Gastrocnemius medialis (tissue), 4 donors: ENCODE data around the gene NRK. TPM values are rescaled to one million over a fixed set of nuclear protein-coding genes. Genes with fewer than 3 reads are reported as not detected.

Experiments used
- ATAC-seq, 2 donors: fragments of 150-250 bp; one replicate each; pipeline ENCODE4 v1.9.1; 2016
- DNase-seq, 2 donors: peaks; one replicate each; pipeline ENCODE4 v3.0.0-alpha.2; 2019
- H3K27ac ChIP-seq, 4 donors: fragments of 200-600 bp; sonication (generic); 1 replicate in 1 of 4; 2 replicates in 3 of 4; pipeline ENCODE4 v1.5.1; 2016 to 2018; ENCODE audit warnings: mild to moderate bottlenecking in 2 of 4, moderate library complexity in 1 of 4
- H3K27me3 ChIP-seq, 3 donors: fragments of 200-600 bp; sonication (generic) in 2 of 3; 1 replicate in 1 of 3; 2 replicates in 2 of 3; pipeline versions ENCODE4 v1.5.1 to v1.6.0; 2016 to 2019; ENCODE audit warnings: mild to moderate bottlenecking in 1 of 3, moderate library complexity in 1 of 3
- H3K36me3 ChIP-seq, 2 donors: fragments of 200-600 bp; sonication (generic) in 1 of 2; one replicate each; pipeline ENCODE4 v1.5.1; 2017 to 2018
- H3K4me1 ChIP-seq, 2 donors: fragments of 200-600 bp; sonication (generic) in 1 of 2; one replicate each; pipeline ENCODE4 v1.5.1; 2016 to 2017; ENCODE audit warnings: mild to moderate bottlenecking in 2 of 2
- H3K4me3 ChIP-seq, 4 donors: fragments of 200-600 bp; sonication (generic) in 3 of 4; 1 replicate in 1 of 4; 2 replicates in 3 of 4; pipeline ENCODE4 v1.5.1; 2016 to 2019; ENCODE audit warnings: mild to moderate bottlenecking in 2 of 4
- H3K9me3 ChIP-seq, 3 donors: fragments of 200-600 bp; sonication (generic) in 2 of 3; 1 replicate in 1 of 3; 2 replicates in 2 of 3; pipeline ENCODE4 v1.5.1; 2016 to 2019
- CTCF ChIP-seq, 5 experiments: fragments of 450-650 bp in 3 of 5; fragments of 200-600 bp in 2 of 5; sonication (generic) in 2 of 5; IDR thresholded peaks in 4 of 5; conservative IDR thresholded peaks in 1 of 5; 1 replicate in 4 of 5; 2 replicates in 1 of 5; pipeline ENCODE4 v1.5.1; 2016 to 2019; ENCODE audit warnings: antibody characterized with exemption in 5 of 5, mild to moderate bottlenecking in 3 of 5, moderate library complexity in 3 of 5
- POLR2A ChIP-seq, 2 donors: fragments of 450-650 bp; IDR thresholded peaks; one replicate each; pipeline ENCODE4 v1.6.1; 2017; ENCODE audit warnings: antibody characterized with exemption in 2 of 2, mild to moderate bottlenecking in 2 of 2, moderate library complexity in 2 of 2
- in situ Hi-C, 4 donors: fragments of 200-750 bp; cut with MboI; loops; one replicate each; pipeline versions ENCODE4 v1.15.0 to v1.8.0; 2017; ENCODE audit warnings: low sequenced_read_pairs in 4 of 4
- intact Hi-C: fragments of 100-400 bp; cut with DNase I; formaldehyde crosslinking; loops from one replicate; pipeline ENCODE4 v1.15.1; 2023; ENCODE audit warnings: low total_unique reads
- total RNA-seq, 4 donors: library from RNA; depleted of rRNA; stranded (reverse); fragments of >200 nt; gene quantifications; one replicate each; pipeline versions ENCODE4 v1.1.0 to v1.2.3, GENCODE V29; 2016

Gene NRK
- total RNA-seq, 4 donors from 2014 or later, result 0.04 to 0.31 (median 0.26) TPM; not detected in 1

GRCh38 chrX:105876658-105877057, 54.3 kb downstream of the NRK start:
- in situ Hi-C loops, result no loop called here
- no peaks in the 10 kb centered on the region for H3K27me3 ChIP-seq
- intact Hi-C loops, result no loop called here
- H3K4me3 ChIP-seq, result no peak overlapping the region
- peak in 1 of 5 experiments; percentile 23 for TF ChIP-seq CTCF (IDR thresholded peaks at IDR 0.05 in 4 of 5, conservative IDR thresholded peaks at IDR 0.05 in 1 of 5)
- no peak for TF ChIP-seq POLR2A (IDR thresholded peaks at IDR 0.05)
- no peaks in the 10 kb centered on the region for H3K36me3 ChIP-seq
- H3K9me3 ChIP-seq, result no peaks in the 10 kb centered on the region
- no peak for DNase-seq
- H3K27ac ChIP-seq, result no peak overlapping the region
- no peak for ATAC-seq
- no peaks in the 10 kb centered on the region for H3K4me1 ChIP-seq

GRCh38 chrX:105880491-105880890, 58.2 kb downstream of the NRK start:
- TF ChIP-seq CTCF (IDR thresholded peaks at IDR 0.05 in 4 of 5, conservative IDR thresholded peaks at IDR 0.05 in 1 of 5) (no peak), POLR2A (IDR thresholded peaks at IDR 0.05) (no peak)
- no peak for ATAC-seq
- in situ Hi-C loops, result no loop called here

GRCh38 chrX:105882581-105883275, 60.4 kb downstream of the NRK start:
- no peak overlapping the region for H3K4me3 ChIP-seq

More at GRCh38 chrX:105880491-105880890, 58.2 kb downstream of the NRK start:
- no peaks in the 10 kb centered on the region for H3K27me3 ChIP-seq
- no peak overlapping the region for H3K27ac ChIP-seq
- no peaks in the 10 kb centered on the region for H3K36me3 ChIP-seq
- DNase-seq, result no peak
- no peaks in the 10 kb centered on the region for H3K4me1 ChIP-seq
- no peak overlapping the region for H3K4me3 ChIP-seq
- intact Hi-C loops, result no loop called here
- no peaks in the 10 kb centered on the region for H3K9me3 ChIP-seq

GRCh38 chrX:105894721-105895120, 72.4 kb downstream of the NRK start:
- DNase-seq (no peak), ATAC-seq (no peak)
- Histone ChIP-seq H3K4me1 (no peaks in the 10 kb centered on the region), H3K4me3 (no peak overlapping the region), H3K27ac (no peak overlapping the region), H3K36me3 (no peaks in the 10 kb centered on the region), H3K9me3 (no peaks in the 10 kb centered on the region), H3K27me3 (no peaks in the 10 kb centered on the region)
- TF ChIP-seq POLR2A (IDR thresholded peaks at IDR 0.05), result no peak
- no peak for TF ChIP-seq CTCF (IDR thresholded peaks at IDR 0.05 in 4 of 5, conservative IDR thresholded peaks at IDR 0.05 in 1 of 5)
- intact Hi-C loops, result no loop called here
- in situ Hi-C loops, result no loop called here

More at GRCh38 chrX:105882581-105883275, 60.4 kb downstream of the NRK start:
- no peaks in the 10 kb centered on the region for H3K4me1 ChIP-seq
- no peaks in the 10 kb centered on the region for H3K9me3 ChIP-seq
- DNase-seq (no peak), ATAC-seq (no peak)
- TF ChIP-seq CTCF (IDR thresholded peaks at IDR 0.05 in 4 of 5, conservative IDR thresholded peaks at IDR 0.05 in 1 of 5) (no peak), POLR2A (IDR thresholded peaks at IDR 0.05) (no peak)
- H3K27me3 ChIP-seq, result no peaks in the 10 kb centered on the region
- H3K27ac ChIP-seq, result no peak overlapping the region
- intact Hi-C loops (no loop called here), in situ Hi-C loops (no loop called here)
- H3K36me3 ChIP-seq, result no peaks in the 10 kb centered on the region

- Histone ChIP-seq H3K27me3 (no peaks in the 10 kb centered on the region), H3K9me3 (no peaks in the 10 kb centered on the region), H3K4me3 (no peak overlapping the region), H3K4me1 (no peaks in the 10 kb centered on the region), H3K36me3 (no peaks in the 10 kb centered on the region), H3K27ac (no peak overlapping the region)
- in situ Hi-C loops (no loop called here), intact Hi-C loops (no loop called here)
- no peak for DNase-seq
- no peak for ATAC-seq
- TF ChIP-seq POLR2A (IDR thresholded peaks at IDR 0.05) (no peak), CTCF (IDR thresholded peaks at IDR 0.05 in 4 of 5, conservative IDR thresholded peaks at IDR 0.05 in 1 of 5) (no peak)
Measured at GRCh38 chrX:105909576-105909975, 87.2 kb downstream of the NRK start.
